HepG2 (cell line): ENCODE results near the gene EIF6. TPM values are rescaled to one million over a fixed set of nuclear protein-coding genes. Genes with fewer than 3 reads are reported as not detected.
A peak's percentile ranks its signal among the peaks of the same experiment; 100 is the strongest.

Experiments
- ATAC-seq: fragments of 200-7000 bp; cut with Tn5 transposase; 3 replicates; pipeline ENCODE4 v1.9.1; 2020; ENCODE audit warnings: mild to moderate bottlenecking, moderate library complexity
- BruUV-seq: library from RNA; stranded (reverse); fragments of 400-500 nt; replicated peaks from 2 replicates; lab custom pipeline; 2021; lab: Mats Ljungman, UMichigan
- CTCF ChIA-PET: fragments of 300-600 bp; formaldehyde crosslinking; extraction: SDS; loops from one replicate; lab custom pipeline; 2021; ENCODE audit warnings: low total read pairs, inconsistent platforms, low intra/inter-chr PET ratio; lab: Yijun Ruan, JAX
- POLR2A ChIA-PET: fragments of 350-600 bp; sonication (Branson Sonifier 250); formaldehyde crosslinking; loops from one replicate; lab custom pipeline; 2020; ENCODE audit warnings: antibody characterized with exemption, inconsistent platforms; lab: Yijun Ruan, JAX
- DNase-seq: peaks from one replicate; pipeline ENCODE4 v3.0.0-alpha.2; 2015; ENCODE audit warnings: low spot score
- FAIRE-seq: peaks from 3 replicates; lab custom pipeline; 2011; peaks lifted over from hg19 to GRCh38; lab: Jason Lieb, UNC
- H2AFZ ChIP-seq: one replicate; pipeline ENCODE4 v1.6.1; 2011; ENCODE audit warnings: low read length, inconsistent platforms
- H3K27ac ChIP-seq: fragments of 300-600 bp; 3 replicates; pipeline ENCODE4 v1.8.0; 2011; ENCODE audit warnings: mixed run types, mild to moderate bottlenecking, mixed read lengths, low read length, inconsistent platforms; ENCODE audit not compliant: insufficient read depth; ENCODE audit errors: extremely low read length
- H3K27me3 ChIP-seq, 2 experiments: fragments of 200-600 bp in 1 of 2; 2 replicates in 1 of 2; 3 replicates in 1 of 2; pipeline versions ENCODE4 v1.6.0 to v1.8.0; 2011; ENCODE audit warnings: low read length in 2 of 2, mild to moderate bottlenecking in 2 of 2, moderate library complexity in 2 of 2, inconsistent platforms in 1 of 2; ENCODE audit not compliant: insufficient read depth in 2 of 2, control insufficient read depth in 1 of 2
- H3K36me3 ChIP-seq, 2 experiments: fragments of 200-600 bp in 1 of 2; replicated peaks in 1 of 2; 2 replicates in 1 of 2; 3 replicates in 1 of 2; pipeline versions ENCODE4 v1.5.1 to v1.8.0; 2011; ENCODE audit warnings: low read length in 2 of 2, inconsistent platforms in 1 of 2; ENCODE audit not compliant: insufficient read depth in 2 of 2, control insufficient read depth in 1 of 2
- H3K4me1 ChIP-seq: 2 replicates; pipeline ENCODE4 v1.5.1; 2012; ENCODE audit warnings: low read length, inconsistent platforms; ENCODE audit not compliant: insufficient read depth
- H3K4me2 ChIP-seq: 2 replicates; pipeline ENCODE4 v1.6.0; 2011; ENCODE audit warnings: low read depth, low read length, inconsistent platforms
- H3K4me3 ChIP-seq, 3 experiments: fragments of 200-600 bp in 1 of 3; sonication (generic), shearing (Covaris generic) in 1 of 3; replicated peaks in 1 of 3; 2 replicates each; pipeline ENCODE4 v1.5.1; 2011 to 2016; ENCODE audit warnings: low read length in 3 of 3, inconsistent platforms in 2 of 3, low read depth in 2 of 3, mild to moderate bottlenecking in 2 of 3, control low read depth in 1 of 3, mixed read lengths in 1 of 3; ENCODE audit not compliant: insufficient read depth in 1 of 3
- H3K79me2 ChIP-seq: one replicate; pipeline ENCODE4 v1.6.1; 2011; ENCODE audit warnings: low read length, inconsistent platforms; ENCODE audit not compliant: insufficient read depth
- H3K9ac ChIP-seq: 2 replicates; pipeline ENCODE4 v1.6.0; 2011; ENCODE audit warnings: mild to moderate bottlenecking, low read depth, low read length, inconsistent platforms; ENCODE audit not compliant: insufficient read depth
- H3K9me3 ChIP-seq: 2 replicates; pipeline ENCODE4 v1.5.1; 2012; ENCODE audit warnings: mild to moderate bottlenecking, low read length
- H4K20me1 ChIP-seq: 2 replicates; pipeline ENCODE4 v1.6.0; 2011; ENCODE audit warnings: inconsistent platforms, mild to moderate bottlenecking, low read length, moderate library complexity; ENCODE audit not compliant: insufficient read depth
- FLYWCH1 ChIP-seq: sonication (generic); formaldehyde crosslinking; IDR thresholded peaks from 2 replicates; pipeline ENCODE4 v1.8.1; 2023; ENCODE audit warnings: mild to moderate bottlenecking, missing genetic modification reagents
- FOXA1 ChIP-seq, 2 experiments: fragments of 450-650 bp in 1 of 2; sonication (generic) in 1 of 2; formaldehyde crosslinking in 1 of 2; IDR thresholded peaks; 2 replicates each; pipeline versions ENCODE4 v1.4.0 to v1.6.1; 2016 to 2020; ENCODE audit warnings: missing genetic modification reagents in 1 of 2
- FOXP4 ChIP-seq: sonication (generic); formaldehyde crosslinking; IDR thresholded peaks from 2 replicates; pipeline ENCODE4 v1.4.0; 2020; ENCODE audit warnings: missing genetic modification reagents
- MXD4 ChIP-seq: IDR thresholded peaks from 2 replicates; pipeline ENCODE4 v1.6.1; 2016; ENCODE audit warnings: mild to moderate bottlenecking, missing biosample characterization, missing genetic modification reagents
- NONO ChIP-seq, 2 experiments: fragments of 450-650 bp in 1 of 2; sonication (generic) in 1 of 2; formaldehyde crosslinking in 1 of 2; IDR thresholded peaks in 1 of 2; conservative IDR thresholded peaks in 1 of 2; 2 replicates each; pipeline versions ENCODE4 v1.6.1 to v1.8.0; 2017 to 2022; ENCODE audit warnings: mild to moderate bottlenecking in 1 of 2, missing genetic modification reagents in 1 of 2, moderate library complexity in 1 of 2
- PHF21A ChIP-seq: sonication (generic); formaldehyde crosslinking; IDR thresholded peaks from 2 replicates; pipeline ENCODE4 v1.5.0; 2020; ENCODE audit warnings: mild to moderate bottlenecking, missing genetic modification reagents
- PITX1 ChIP-seq: sonication (generic); formaldehyde crosslinking; IDR thresholded peaks from 2 replicates; pipeline ENCODE4 v1.5.1; 2020; ENCODE audit warnings: mild to moderate bottlenecking, missing genetic modification reagents
- PRPF4 ChIP-seq: fragments of 200-400 bp; formaldehyde crosslinking; IDR thresholded peaks from 2 replicates; pipeline ENCODE4 v1.6.1; 2016; ENCODE audit warnings: low read length, low read depth; ENCODE audit not compliant: poor library complexity, severe bottlenecking
- SETDB1 ChIP-seq: sonication (generic); formaldehyde crosslinking; IDR thresholded peaks from 2 replicates; pipeline ENCODE4 v1.5.1; 2020; ENCODE audit warnings: missing genetic modification reagents, mild to moderate bottlenecking, borderline replicate concordance
- SP2 ChIP-seq: sonication (generic); formaldehyde crosslinking; IDR thresholded peaks from 2 replicates; pipeline ENCODE4 v1.5.1; 2020; ENCODE audit warnings: mild to moderate bottlenecking, missing genetic modification reagents
- TBX2 ChIP-seq: sonication (generic); formaldehyde crosslinking; IDR thresholded peaks from 2 replicates; pipeline ENCODE4 v1.5.0; 2020; ENCODE audit warnings: missing genetic modification reagents, mild to moderate bottlenecking, borderline replicate concordance
- ZGPAT ChIP-seq: IDR thresholded peaks from 2 replicates; pipeline ENCODE4 v1.6.1; 2016; ENCODE audit warnings: mild to moderate bottlenecking
- ZNF138 ChIP-seq: sonication (generic); formaldehyde crosslinking; IDR thresholded peaks from 2 replicates; pipeline ENCODE4 v1.5.0; 2020; ENCODE audit warnings: mild to moderate bottlenecking, low read depth, missing genetic modification reagents
- ZNF263 ChIP-seq: sonication (generic); formaldehyde crosslinking; IDR thresholded peaks from 2 replicates; pipeline ENCODE4 v1.4.0; 2020; ENCODE audit warnings: missing genetic modification reagents
- ZNF607 ChIP-seq: sonication (generic); formaldehyde crosslinking; IDR thresholded peaks from 2 replicates; pipeline ENCODE4 v1.5.1; 2020; ENCODE audit warnings: missing genetic modification reagents, mild to moderate bottlenecking, borderline replicate concordance
- ZNF761 ChIP-seq: sonication (generic); formaldehyde crosslinking; conservative IDR thresholded peaks from 2 replicates; pipeline ENCODE4 v1.4.0; 2020; ENCODE audit warnings: mild to moderate bottlenecking, missing genetic modification reagents
- ZNF766 ChIP-seq: sonication (generic); formaldehyde crosslinking; IDR thresholded peaks from 2 replicates; pipeline ENCODE4 v1.5.0; 2020; ENCODE audit warnings: missing genetic modification reagents, borderline replicate concordance
- ZNF883 ChIP-seq: sonication (generic); formaldehyde crosslinking; IDR thresholded peaks from 2 replicates; pipeline ENCODE4 v1.5.1; 2020; ENCODE audit warnings: mild to moderate bottlenecking, missing genetic modification reagents; ENCODE audit errors: not compliant biosample characterization
- ZSCAN20 ChIP-seq: sonication (generic); formaldehyde crosslinking; IDR thresholded peaks from 2 replicates; pipeline ENCODE4 v1.4.0; 2020; ENCODE audit warnings: missing genetic modification reagents, mild to moderate bottlenecking, borderline replicate concordance
- WGBS: methylation state at CpG from one replicate; pipeline ENCODE4 v1.1.6; 2017; ENCODE audit warnings: low lambda C conversion rate; 5-methylcytosine and 5-hydroxymethylcytosine counted together
- in situ Hi-C: cut with HindIII; loops from 2 replicates; pipeline ENCODE4 v1.10.0; 2017; ENCODE audit warnings: low pct_unique_long_range_greater_than_20kb; ENCODE audit not compliant: extremely low pct_ligation_motif_present
- intact Hi-C: fragments of 100-400 bp; cut with micrococcal nuclease; formaldehyde crosslinking; loops from one replicate; pipeline ENCODE4 v1.10.0; 2022; ENCODE audit not compliant: unreplicated experiment
- polyA plus RNA-seq, 8 experiments: library from polyadenylated mRNA; depleted of rRNA in 3 of 8; stranded (reverse) in 7 of 8; unstranded in 1 of 8; fragments of >200 nt; fragmentation: Illumina TruSeq in 4 of 8; extraction: Trizol in 4 of 8; gene quantifications; 2 replicates each; pipeline versions ENCODE4 v1.2.1 to v1.2.3, GENCODE V29; 2011 to 2016; ENCODE audit warnings: low read depth in 4 of 8, missing spikeins in 1 of 8, mixed read lengths in 1 of 8; ENCODE audit not compliant: insufficient read depth in 1 of 8
- total RNA-seq, 5 experiments: library from RNA; depleted of rRNA; stranded (reverse); fragments of >200 nt; fragmentation: Illumina TruSeq; extraction: Trizol; gene quantifications; 2 replicates each; pipeline ENCODE4 v1.2.3, GENCODE V29; 2016; ENCODE audit warnings: low read depth in 1 of 5
- TF ChIP-seq, protein P1 (sequence below): sonication (generic); formaldehyde crosslinking; IDR thresholded peaks from 2 replicates; pipeline ENCODE4 v1.8.0; 2022; ENCODE audit warnings: missing genetic modification reagents, mild to moderate bottlenecking, inconsistent platforms, borderline replicate concordance

Gene EIF6
- total and polyA plus RNA-seq, 2 of the 13 experiments (the other 11 are each of a cell fraction or from before 2014, with no cell fraction given) = 462 to 466 TPM

DNA sequence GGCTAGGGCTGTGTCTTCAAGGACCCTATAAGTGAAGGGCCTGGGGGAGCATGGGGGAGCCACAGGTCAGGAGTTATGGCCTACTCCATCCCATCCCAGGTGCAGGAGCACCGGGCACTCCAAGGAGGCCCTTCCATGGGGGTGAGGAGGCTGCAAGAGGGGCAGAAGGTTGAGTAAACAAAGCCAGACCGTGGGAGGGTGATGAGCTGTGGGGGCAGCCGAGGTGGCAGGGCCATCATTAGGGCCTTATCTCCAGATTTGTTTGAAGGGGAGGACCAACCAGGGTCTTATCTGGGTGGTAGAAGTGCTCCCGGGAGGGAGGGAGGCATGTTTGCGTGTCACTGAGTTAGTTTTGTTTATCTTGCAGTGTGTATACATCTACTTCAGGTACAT, 9.7 kb upstream of the EIF6 start:
- DNase-seq (no peak), FAIRE-seq (no peak), ATAC-seq (no peak)
- in situ Hi-C loops (no loop called here), intact Hi-C loops (no loop called here)
- H3K9me3 ChIP-seq = no peaks in the 10 kb centered on the region
- H3K79me2 ChIP-seq = no peaks in the 10 kb centered on the region
- ChIA-PET CTCF (no interaction called here), POLR2A (interaction anchor here (1.2 to 3.3 kb wide), 2 partner anchors 10 to 11 kb away, joined by 4 to 24 read pairs; partner anchors contain the start of gene EIF6)
- BruUV-seq = no TSS peak
- H3K9ac ChIP-seq = no peak overlapping the region
- H3K27ac ChIP-seq = no peak overlapping the region
- H3K27me3 ChIP-seq = peaks cover 9 to 65% of the 10 kb centered on the region in 2 experiments
- H3K4me3 ChIP-seq = peak overlapping the region in 1 of 3 experiments; percentile 32; a peak in 1 of 6 replicates
- H3K36me3 ChIP-seq = no peaks in the 10 kb centered on the region
- peaks cover 67% of the 10 kb centered on the region for H3K4me1 ChIP-seq
- WGBS = 3% methylated on average over 5 of the region's 5 CpGs
- peak overlapping the region; percentile 57 for H3K4me2 ChIP-seq
- no peak overlapping the region for H2AFZ ChIP-seq
- H4K20me1 ChIP-seq = no peaks in the 10 kb centered on the region
- TF ChIP-seq MXD4 (no peak), ZNF766 (CRISPR knock-in tag) (0 out of 2 replicates have a peak, but pooled peaks have one; percentile 5), ZSCAN20 (CRISPR knock-in tag) (no peak), FLYWCH1 (CRISPR knock-in tag) (no peak), PITX1 (CRISPR knock-in tag) (0 out of 2 replicates have a peak, but pooled peaks have one; percentile 17), SP2 (CRISPR knock-in tag) (0 out of 2 replicates have a peak, but pooled peaks have one; percentile 3), ZNF883 (CRISPR knock-in tag) (peak; percentile 2), ZGPAT (CRISPR knock-in tag) (peak; percentile 15; the same call in 1 of the 2 replicates), FOXA1 (IDR thresholded peaks at IDR 0.05) (no peak), FOXA1 (CRISPR knock-in tag; IDR thresholded peaks at IDR 0.05) (0 out of 2 replicates have a peak, but pooled peaks have one; percentile 44), PRPF4 (no peak), TBX2 (0 out of 2 replicates have a peak, but pooled peaks have one; percentile 19), FOXP4 (CRISPR knock-in tag) (peak; percentile 35; the same call in 1 of the 2 replicates), PHF21A (no peak), NONO (IDR thresholded peaks at IDR 0.05) (no peak), NONO (CRISPR knock-in tag; conservative IDR thresholded peaks at IDR 0.05) (0 out of 2 replicates have a peak, but pooled peaks have one; percentile 9), ZNF263 (CRISPR knock-in tag) (peak; percentile 95), SETDB1 (0 out of 2 replicates have a peak, but pooled peaks have one; percentile 72), ZNF761 (CRISPR knock-in tag) (no peak), ZNF607 (CRISPR knock-in tag) (0 out of 2 replicates have a peak, but pooled peaks have one; percentile 14), ZNF138 (CRISPR knock-in tag) (peak; percentile 45; the same call in 1 of the 2 replicates)
- TF ChIP-seq, protein P1, sequence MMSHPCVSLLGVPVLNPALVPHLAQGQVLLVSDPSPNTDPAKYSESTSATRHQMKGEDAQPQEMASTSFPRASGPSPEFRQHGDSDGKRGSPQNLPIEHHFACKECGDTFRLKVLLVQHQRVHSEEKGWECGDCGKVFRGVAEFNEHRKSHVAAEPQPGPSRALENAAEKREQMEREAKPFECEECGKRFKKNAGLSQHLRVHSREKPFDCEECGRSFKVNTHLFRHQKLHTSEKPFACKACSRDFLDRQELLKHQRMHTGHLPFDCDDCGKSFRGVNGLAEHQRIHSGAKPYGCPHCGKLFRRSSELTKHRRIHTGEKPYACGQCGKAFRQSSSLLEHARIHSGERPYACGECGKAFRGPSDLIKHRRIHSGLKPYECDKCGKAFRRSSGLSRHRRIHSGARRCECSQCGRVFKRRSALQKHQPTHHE = no peak
